HFFc6 (cell line): Measurements from ENCODE around the gene PSEN2. TPM values are rescaled to one million over a fixed set of nuclear protein-coding genes. Genes with fewer than 3 reads are reported as not detected.

Experiments
- DNase-seq: peaks from one replicate; pipeline ENCODE4 v3.0.0-alpha.2; 2018
- H3K27ac Mint-ChIP-seq: 2 replicates; pipeline ENCODE4 v1.8.0; 2020; ENCODE audit warnings: mild to moderate bottlenecking, mixed read lengths
- H3K27me3 Mint-ChIP-seq: 2 replicates; pipeline ENCODE4 v1.8.0; 2021; ENCODE audit warnings: mild to moderate bottlenecking, moderate library complexity, mixed read lengths; ENCODE audit not compliant: insufficient read depth
- H3K36me3 Mint-ChIP-seq: 2 replicates; pipeline ENCODE4 v1.8.0; 2021; ENCODE audit warnings: low read depth, mixed read lengths
- H3K4me1 Mint-ChIP-seq: 2 replicates; pipeline ENCODE4 v1.8.0; 2020; ENCODE audit warnings: low read depth, mixed read lengths
- H3K4me3 Mint-ChIP-seq: 2 replicates; pipeline ENCODE4 v1.8.0; 2020; ENCODE audit warnings: mild to moderate bottlenecking, moderate library complexity, mixed read lengths
- H3K9me3 Mint-ChIP-seq: 2 replicates; pipeline ENCODE4 v1.8.0; 2020; ENCODE audit warnings: mild to moderate bottlenecking, mixed read lengths
- total RNA-seq, 6 experiments: library from RNA; stranded (reverse); fragmentation: NEBNext Ultra II Directional; extraction: Animal tissue kit (Norgen Biotek cat#: 25700); gene quantifications; 2 replicates in 1 of 6; 3 replicates in 5 of 6; pipeline ENCODE4 v1.2.3, GENCODE V29; 2021
- TF ChIP-seq, protein P1 (sequence below): fragments of 200-600 bp; sonication (generic); IDR thresholded peaks from 2 replicates; pipeline ENCODE4 v1.5.0; 2021; ENCODE audit warnings: antibody characterized with exemption, mild to moderate bottlenecking

PSEN2 gene
- total RNA-seq, 6 experiments from 2014 or later, result 11.0 to 17.4 (median 13.4) TPM

DNA sequence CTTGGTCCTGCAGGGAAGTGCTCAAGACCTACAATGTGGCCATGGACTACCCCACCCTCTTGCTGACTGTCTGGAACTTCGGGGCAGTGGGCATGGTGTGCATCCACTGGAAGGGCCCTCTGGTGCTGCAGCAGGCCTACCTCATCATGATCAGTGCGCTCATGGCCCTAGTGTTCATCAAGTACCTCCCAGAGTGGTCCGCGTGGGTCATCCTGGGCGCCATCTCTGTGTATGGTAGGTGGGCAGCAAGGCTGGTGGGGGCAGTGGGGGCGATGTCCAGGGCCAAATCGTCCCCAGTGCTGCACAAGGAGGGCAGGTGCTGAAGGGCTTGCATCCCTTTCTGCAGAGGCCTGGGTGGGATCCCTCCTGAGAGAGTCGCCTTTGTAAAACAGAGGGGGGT, 18.4 kb downstream of the PSEN2 start:
- Mint-ChIP-seq H3K27me3 (no peaks in the 10 kb centered on the region), H3K4me3 (no peak overlapping the region), H3K4me1 (peaks cover 9% of the 10 kb centered on the region), H3K9me3 (no peaks in the 10 kb centered on the region), H3K36me3 (no peaks in the 10 kb centered on the region), H3K27ac (no peak overlapping the region)
- no peak for DNase-seq
- TF ChIP-seq, protein P1, sequence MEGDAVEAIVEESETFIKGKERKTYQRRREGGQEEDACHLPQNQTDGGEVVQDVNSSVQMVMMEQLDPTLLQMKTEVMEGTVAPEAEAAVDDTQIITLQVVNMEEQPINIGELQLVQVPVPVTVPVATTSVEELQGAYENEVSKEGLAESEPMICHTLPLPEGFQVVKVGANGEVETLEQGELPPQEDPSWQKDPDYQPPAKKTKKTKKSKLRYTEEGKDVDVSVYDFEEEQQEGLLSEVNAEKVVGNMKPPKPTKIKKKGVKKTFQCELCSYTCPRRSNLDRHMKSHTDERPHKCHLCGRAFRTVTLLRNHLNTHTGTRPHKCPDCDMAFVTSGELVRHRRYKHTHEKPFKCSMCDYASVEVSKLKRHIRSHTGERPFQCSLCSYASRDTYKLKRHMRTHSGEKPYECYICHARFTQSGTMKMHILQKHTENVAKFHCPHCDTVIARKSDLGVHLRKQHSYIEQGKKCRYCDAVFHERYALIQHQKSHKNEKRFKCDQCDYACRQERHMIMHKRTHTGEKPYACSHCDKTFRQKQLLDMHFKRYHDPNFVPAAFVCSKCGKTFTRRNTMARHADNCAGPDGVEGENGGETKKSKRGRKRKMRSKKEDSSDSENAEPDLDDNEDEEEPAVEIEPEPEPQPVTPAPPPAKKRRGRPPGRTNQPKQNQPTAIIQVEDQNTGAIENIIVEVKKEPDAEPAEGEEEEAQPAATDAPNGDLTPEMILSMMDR, result no peak

DNA sequence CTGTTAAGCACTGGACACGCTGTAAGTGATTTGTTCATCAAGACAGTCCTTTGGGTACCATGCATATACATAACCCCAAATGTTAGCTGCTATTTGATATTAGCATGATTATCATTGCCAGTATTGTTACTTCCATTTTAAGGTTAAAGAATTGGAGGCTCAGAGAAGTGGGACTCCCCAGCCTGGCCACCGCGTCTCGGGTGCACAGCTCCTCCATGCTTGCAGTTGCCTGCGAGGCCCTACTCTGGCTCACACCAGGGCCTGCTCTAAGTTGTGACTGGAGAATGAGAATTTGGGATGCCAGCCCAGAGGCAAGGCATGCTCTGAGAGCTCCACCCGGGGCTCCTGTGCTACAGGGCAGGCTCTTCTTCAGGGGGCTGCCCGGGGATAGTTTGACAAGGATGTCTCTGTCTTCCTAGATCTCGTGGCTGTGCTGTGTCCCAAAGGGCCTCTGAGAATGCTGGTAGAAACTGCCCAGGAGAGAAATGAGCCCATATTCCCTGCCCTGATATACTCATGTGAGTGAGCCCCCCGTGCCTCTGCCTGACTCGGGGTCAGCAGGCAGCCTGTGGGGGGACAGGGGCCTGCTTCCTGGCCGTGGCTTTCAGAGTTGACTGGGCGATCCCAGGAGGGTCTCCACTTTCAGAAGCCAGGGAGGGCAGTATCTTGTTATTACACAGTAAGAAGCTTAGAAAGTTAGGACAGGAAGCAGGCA, 19.4 kb downstream of the PSEN2 start:
- peaks cover 9% of the 10 kb centered on the region for H3K4me1 Mint-ChIP-seq
- TF ChIP-seq, protein P1, result no peak
- H3K9me3 Mint-ChIP-seq, result no peaks in the 10 kb centered on the region
- no peak for DNase-seq
- no peak overlapping the region for H3K4me3 Mint-ChIP-seq
- no peak overlapping the region for H3K27ac Mint-ChIP-seq
- no peaks in the 10 kb centered on the region for H3K27me3 Mint-ChIP-seq
- H3K36me3 Mint-ChIP-seq, result no peaks in the 10 kb centered on the region

DNA sequence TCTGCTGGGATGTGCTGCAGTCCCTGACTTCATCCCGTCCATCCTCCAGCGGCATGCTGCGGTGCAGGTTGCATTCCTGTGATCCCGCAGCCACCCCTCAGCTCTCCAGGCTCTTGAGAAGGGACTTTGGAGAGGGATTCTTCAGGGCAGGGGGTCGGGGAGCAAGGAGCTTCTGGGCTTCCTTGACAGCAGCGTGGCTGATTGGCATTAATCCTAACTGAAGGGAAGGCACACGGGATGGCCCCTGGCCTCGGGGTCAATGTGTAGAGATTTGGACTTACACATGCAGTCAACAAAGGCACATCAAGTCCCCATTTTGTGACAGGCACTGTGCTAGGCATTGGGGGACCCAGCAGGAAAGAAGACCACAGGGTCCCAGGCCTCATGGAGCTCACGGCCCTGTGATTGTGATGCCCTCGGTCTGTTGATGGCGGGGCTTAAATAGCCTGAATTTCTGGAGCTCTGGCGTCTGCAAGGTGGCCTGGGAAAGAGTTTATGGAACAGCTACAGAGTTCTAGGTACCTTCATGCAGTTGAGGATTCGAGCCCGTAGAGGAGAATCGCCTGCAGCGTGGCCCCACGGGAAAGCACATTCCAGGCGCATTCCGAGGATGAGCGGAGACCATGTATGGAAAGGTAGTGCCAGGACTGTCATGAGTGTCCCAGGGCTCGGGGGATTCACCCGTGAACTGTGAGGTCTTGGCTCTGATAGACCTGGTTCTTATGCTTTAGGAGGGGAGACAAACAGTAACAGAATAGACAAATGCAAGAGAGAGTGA, 20.1 kb downstream of the PSEN2 start:
- Mint-ChIP-seq H3K27ac (no peak overlapping the region), H3K4me3 (no peak overlapping the region), H3K9me3 (no peaks in the 10 kb centered on the region), H3K36me3 (no peaks in the 10 kb centered on the region; the same call in 1 of the 2 replicates), H3K27me3 (no peaks in the 10 kb centered on the region), H3K4me1 (peaks cover 9% of the 10 kb centered on the region)
- DNase-seq, result no peak
- TF ChIP-seq, protein P1, result no peak

DNA sequence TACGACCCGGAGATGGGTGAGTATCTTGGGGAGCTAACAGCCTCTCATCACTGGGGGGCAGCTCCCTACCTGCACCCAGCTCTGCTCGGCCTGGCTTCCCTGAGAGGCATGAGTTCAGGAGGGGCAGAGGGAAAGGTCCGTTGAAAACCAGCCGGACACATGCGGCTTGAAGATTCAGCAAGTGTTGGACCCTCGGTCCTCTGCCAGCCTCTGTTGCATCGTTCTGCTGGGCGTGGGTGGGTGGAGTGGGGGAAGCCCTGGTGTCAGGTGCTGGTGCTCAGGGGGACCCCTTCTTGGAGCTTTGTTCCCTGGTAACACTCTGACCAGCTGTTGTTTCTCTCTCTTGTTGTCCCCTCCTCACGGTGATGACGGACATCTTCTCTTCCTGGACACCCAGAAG, 20.9 kb downstream of the PSEN2 start:
- TF ChIP-seq, protein P1, result no peak
- H3K4me1 Mint-ChIP-seq, result peaks cover 9% of the 10 kb centered on the region
- H3K36me3 Mint-ChIP-seq, result no peaks in the 10 kb centered on the region; the same call in 1 of the 2 replicates
- H3K4me3 Mint-ChIP-seq, result no peak overlapping the region
- no peak overlapping the region for H3K27ac Mint-ChIP-seq
- H3K9me3 Mint-ChIP-seq, result no peaks in the 10 kb centered on the region
- no peak for DNase-seq
- H3K27me3 Mint-ChIP-seq, result no peaks in the 10 kb centered on the region

DNA sequence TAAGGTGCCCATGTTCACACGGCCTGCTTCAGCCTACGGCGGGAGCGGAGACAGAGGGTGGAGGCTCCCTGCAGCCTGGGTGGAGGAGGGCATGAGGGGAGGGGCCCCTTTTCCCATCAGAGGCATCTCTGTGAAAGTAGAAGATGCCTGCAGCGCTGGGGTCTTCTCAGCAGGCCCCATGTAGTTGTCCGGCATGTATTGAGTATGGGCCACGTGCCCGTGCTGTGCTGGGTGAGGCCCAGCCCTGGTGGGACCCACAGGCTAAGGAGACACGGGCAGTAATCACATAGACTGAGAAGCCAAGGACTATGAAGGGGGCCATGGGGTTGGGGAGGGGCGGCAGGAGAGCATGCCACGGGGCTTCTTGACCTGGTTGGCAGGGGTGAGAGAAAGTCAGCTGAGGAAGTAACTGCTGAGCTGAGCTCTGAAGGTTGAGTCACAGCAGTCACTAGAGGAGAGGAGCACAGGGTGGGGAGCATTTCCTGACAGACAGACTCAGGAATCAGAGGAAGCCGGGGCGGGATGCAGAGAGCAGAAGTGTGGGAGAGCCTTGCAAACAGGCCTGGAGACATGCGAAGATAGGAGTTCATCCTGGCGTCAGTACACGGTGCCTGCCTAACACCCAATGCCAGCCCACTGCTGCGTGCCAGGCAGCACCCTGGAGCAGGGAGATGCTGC, 21.6 kb downstream of the PSEN2 start:
- TF ChIP-seq, protein P1, result no peak
- H3K9me3 Mint-ChIP-seq, result no peaks in the 10 kb centered on the region
- peaks cover 9% of the 10 kb centered on the region for H3K4me1 Mint-ChIP-seq
- no peak overlapping the region for H3K4me3 Mint-ChIP-seq
- no peak overlapping the region for H3K27ac Mint-ChIP-seq
- no peak for DNase-seq
- peaks cover 1% of the 10 kb centered on the region; the same call in 1 of the 2 replicates for H3K27me3 Mint-ChIP-seq
- no peaks in the 10 kb centered on the region; the same call in 1 of the 2 replicates for H3K36me3 Mint-ChIP-seq
